ENCODE results near the gene LIM2. TPM values are rescaled to one million over a fixed set of nuclear protein-coding genes. Genes with fewer than 3 reads are reported as not detected.

LIM2 gene
- total and polyA plus RNA-seq, 9 of the 15 experiments (the other 6 are each of a cell fraction or from before 2014, with no cell fraction given), result 0.07 to 0.45 (median 0.18) TPM; not detected in 4

DNA sequence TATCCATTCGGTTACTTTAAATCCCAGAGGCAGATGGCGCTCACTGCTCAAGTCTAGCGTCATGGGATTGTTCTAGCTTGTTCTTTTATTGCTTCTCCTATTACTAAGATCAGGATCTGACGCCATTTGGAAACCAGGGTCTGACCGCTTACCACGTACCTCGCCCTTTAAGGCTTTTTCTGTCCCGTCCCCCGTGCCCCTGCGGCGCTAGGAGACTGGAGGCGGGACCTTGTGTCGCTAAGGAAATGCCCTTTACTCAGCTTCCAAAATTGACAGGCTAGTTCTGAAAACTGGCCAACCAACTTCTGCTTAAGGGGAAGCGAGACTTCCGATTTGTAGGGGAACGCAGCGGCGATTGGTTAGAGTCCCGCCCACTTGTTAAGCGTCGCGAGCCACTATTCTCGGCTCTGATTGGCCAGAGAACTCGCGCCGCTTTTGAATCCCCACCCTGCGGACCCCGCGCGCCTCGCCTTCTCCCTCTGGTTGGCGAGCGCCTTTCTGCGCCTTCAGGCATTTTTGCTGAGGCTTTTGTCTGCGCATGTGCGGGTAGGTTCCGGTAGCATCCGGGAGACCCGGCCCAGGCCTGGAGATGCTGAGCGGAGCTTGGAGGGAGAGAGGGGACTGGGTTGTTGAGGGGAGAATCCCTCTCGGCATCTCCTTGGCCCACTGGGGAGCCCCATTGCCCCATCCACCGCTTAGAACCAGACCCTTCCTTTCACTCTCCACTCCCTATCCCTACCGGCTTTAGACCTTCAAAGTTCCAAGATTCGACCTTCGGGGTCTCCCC lies 6.5 kb upstream of the LIM2 start (continued):
- TF ChIP-seq ARID3A (IDR thresholded peaks at IDR 0.05; ENCODE audit: borderline replicate concordance, low read depth, low read length) (peak; percentile 34; the same call in 1 of the 2 replicates), ATF7 (IDR thresholded peaks at IDR 0.05) (peak; percentile 70), NRF1 (conservative IDR thresholded peaks at IDR 0.05 in 1 of 2, IDR thresholded peaks at IDR 0.05 in 1 of 2) (peak; percentile 97), MYC (IDR thresholded peaks at IDR 0.05; ENCODE audit: low read depth, low read length) (peak; percentile 73; the same call in 1 of the 2 replicates), MYC (CRISPR knock-in tag; IDR thresholded peaks at IDR 0.05; ENCODE audit: borderline replicate concordance, low read depth) (no peak), ZNF699 (CRISPR knock-in tag; IDR thresholded peaks at IDR 0.05; ENCODE audit: insufficient replicate concordance) (no peak), SIX5 (IDR thresholded peaks at IDR 0.05; ENCODE audit: borderline replicate concordance in 1 of 2, insufficient read depth in 1 of 2, low read depth in 1 of 2, low read length in 2 of 2) (no peak), NEUROD1 (IDR thresholded peaks at IDR 0.05; ENCODE audit: borderline replicate concordance, low read depth, low read length, partially characterized antibody) (peak; percentile 81), SMAD1 (IDR thresholded peaks at IDR 0.05; ENCODE audit: low read depth, low read length, partially characterized antibody) (peak; percentile 49), ZNF316 (IDR thresholded peaks at IDR 0.05) (no peak), ZNF592 (IDR thresholded peaks at IDR 0.05) (peak; percentile 18; the same call in 1 of the 2 replicates), KLF13 (tag; IDR thresholded peaks at IDR 0.05; ENCODE audit: borderline replicate concordance, low read depth) (0 out of 2 replicates have a peak, but pooled peaks have one; percentile 46), CEBPZ (IDR thresholded peaks at IDR 0.05; ENCODE audit: borderline replicate concordance, low read depth, low read length) (peak; percentile 80; the same call in 1 of the 2 replicates), PREB (CRISPR knock-in tag; IDR thresholded peaks at IDR 0.05) (0 out of 2 replicates have a peak, but pooled peaks have one; percentile 65), EP300 (IDR thresholded peaks at IDR 0.05; ENCODE audit: low read length) (peak; percentile 20; the same call in 1 of the 2 replicates)
